CD1c-positive myeloid dendritic cell (primary cell): ENCODE measurements around the gene TTC8.
A peak's percentile ranks its signal among the peaks of the same experiment; 100 is the strongest.
"Not testable (repeated sequence)": the region's sequence is repeated elsewhere in the genome, so short reads cannot be mapped to it uniquely, and the experiment has no call there.

Experiments used
- DNase-seq: peaks from one replicate; pipeline ENCODE4 v3.0.0-alpha.2; 2016; ENCODE audit errors: extremely low spot score

TTC8 gene

DNA sequence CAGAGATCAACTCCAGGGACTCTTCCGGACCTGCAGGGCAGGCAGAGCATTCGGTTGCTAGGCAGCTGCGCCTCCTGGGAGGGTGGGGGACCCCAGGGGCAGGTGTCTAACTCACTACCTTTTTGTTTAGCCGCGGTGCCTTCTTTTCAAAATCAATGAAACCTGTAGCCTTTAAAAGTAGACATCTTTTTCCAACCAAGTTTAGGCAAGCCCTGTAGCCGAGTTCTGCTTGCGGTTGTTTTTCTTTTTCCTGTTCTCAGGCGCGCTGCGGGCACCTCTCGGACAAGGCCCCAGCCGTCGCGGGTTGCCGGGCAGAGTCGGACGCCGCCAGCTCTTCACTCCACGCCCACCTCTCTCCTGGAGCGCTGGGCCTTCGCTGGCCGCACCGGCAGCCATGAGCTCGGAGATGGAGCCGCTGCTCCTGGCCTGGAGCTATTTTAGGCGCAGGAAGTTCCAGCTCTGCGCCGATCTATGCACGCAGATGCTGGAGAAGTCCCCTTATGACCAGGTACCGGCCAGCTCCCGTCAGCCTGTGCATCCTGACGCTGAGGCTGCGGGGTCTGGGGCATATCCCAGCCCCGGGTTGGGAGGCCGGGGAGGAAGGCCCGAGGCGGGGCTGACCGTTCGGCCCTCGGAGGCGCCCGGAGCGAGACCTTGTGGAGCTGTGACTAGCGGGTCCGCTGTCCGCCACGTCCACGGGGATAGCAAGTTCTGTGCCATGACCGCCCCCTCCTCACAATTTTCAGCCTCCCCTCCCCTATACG, at the start of gene TTC8:
TSS of gene TTC8 (plus strand) at position 338 of the 764 bp plus-strand sequence. CDS start at position 395, 57 bp downstream.
- peak; percentile 93 for DNase-seq

DNA sequence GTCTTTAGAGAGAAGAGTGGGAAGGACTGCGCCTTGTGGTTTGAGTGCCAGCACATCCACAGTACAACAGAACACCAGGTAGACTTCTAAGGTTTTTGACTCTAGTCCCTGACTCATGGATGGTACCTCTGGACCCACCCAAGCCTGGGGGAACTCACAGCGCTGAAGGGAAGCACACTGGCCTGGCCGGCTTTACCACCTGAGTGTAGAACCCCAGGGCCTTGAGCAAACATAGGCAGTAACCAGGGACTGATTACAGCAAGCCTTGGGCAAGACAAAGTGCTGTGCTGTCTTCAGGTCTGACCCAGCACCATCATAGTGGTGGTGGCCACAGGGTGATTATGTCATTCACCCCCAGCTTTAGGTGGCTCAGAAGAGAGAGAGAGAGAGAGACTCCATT, 48.9 kb upstream of the TTC8 start:
- no peak for DNase-seq

DNA sequence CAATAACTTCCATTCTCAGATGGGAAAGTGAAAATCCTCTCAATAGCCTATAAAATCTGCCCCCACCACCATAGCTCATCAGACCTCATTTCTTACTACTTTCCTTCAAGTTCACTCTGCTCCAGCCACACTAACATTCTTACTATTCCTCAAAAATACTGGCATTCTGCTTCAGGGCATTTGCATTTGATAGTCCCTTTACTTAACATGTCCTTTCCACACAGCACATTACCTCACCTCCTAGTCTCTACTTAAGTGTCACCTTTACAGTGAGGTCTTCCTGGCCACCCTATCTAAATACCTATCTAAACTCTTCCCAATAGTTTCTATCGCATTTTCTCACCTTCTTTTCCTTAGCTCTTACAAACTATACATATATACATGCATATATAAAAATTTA, 38.5 kb upstream of the TTC8 start:
- no peak for DNase-seq

DNA sequence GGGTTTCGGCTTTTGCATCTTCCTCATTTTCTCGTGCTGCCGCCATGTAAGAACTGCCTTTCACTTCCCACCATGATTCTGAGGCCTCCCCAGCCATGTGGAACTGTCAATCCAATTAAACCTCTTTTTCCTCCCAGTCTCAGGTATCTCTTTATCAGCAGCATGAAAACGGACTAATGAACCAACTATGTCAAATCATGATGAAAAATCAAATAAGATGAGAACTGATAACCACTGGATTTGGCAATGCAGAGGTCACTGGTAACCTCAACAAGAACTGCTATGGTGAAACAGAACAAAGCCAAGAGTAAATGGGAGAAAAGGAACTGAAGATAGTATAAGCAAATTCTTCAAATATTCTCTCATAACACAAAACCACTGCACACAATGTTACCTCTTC, 37.7 kb upstream of the TTC8 start:
- no peak for DNase-seq

DNA sequence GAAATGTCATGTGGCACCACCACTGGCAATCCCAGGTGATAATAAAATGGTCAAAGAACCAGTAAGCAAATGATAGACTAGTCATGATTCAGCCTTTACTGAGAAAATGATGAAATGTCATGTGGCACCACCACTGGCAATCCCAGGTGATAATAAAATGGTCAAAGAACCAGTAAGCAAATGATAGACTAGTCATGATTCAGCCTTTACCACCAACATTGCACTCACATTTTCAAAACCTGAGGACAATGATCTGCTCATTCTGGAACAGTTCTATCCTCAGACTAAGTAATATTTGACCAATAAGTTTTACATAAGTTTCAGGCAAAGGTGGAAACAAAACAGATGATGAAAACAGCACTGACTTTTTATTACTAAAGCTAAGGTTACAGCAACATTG, 34.9 kb upstream of the TTC8 start:
- not testable (repeated sequence) for DNase-seq

DNA sequence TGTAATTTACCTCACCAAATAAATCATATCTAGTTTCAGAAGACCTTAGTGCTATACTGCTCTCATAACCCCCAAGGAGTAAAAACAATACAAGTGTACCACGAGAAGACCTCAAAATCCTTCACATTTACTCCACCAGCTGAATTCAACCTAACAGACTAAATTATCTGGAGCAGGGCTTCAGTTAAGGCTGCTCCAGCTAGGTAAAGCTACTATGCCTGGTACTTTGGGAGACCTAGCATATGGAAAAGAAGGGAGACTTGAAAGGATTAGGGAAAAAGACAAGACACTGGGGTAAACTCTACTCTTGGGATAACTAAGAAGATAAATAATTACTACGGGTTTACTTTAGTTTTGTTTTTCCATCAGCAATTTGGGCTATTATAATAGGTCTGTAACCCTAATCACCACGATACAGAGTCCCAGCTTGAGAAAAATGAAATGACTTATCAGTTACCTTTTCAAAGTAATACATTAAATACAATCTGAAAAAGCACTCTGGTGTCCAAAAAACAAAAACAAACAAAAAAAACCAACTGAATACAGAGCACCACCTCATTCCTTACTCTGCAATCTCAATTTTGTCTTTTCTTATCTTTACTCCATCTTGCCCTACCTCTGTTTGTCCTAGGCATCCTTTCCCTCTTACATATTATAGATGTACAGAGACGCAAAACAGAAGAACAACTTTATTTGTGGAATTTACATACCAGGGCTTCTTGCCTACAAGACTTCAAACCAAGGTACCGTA, 33.8 kb upstream of the TTC8 start:
- no peak for DNase-seq

DNA sequence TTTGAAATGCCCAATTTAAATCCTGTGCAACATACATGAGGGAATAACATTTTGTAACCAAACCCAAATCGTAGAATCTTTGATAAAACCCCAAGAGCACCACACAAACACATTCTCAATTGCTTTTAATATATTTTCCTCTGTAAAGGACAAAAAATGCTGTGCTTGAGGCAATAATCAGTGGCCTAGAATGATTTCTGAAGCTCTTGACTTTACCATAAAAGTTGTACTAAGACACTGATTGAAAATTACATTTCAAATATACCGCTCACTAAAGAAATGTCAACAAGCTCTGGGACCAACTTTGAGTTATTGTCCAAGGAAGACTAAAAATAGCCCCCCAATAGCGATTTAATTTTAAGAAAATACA, 33.2 kb upstream of the TTC8 start:
- no peak for DNase-seq

DNA sequence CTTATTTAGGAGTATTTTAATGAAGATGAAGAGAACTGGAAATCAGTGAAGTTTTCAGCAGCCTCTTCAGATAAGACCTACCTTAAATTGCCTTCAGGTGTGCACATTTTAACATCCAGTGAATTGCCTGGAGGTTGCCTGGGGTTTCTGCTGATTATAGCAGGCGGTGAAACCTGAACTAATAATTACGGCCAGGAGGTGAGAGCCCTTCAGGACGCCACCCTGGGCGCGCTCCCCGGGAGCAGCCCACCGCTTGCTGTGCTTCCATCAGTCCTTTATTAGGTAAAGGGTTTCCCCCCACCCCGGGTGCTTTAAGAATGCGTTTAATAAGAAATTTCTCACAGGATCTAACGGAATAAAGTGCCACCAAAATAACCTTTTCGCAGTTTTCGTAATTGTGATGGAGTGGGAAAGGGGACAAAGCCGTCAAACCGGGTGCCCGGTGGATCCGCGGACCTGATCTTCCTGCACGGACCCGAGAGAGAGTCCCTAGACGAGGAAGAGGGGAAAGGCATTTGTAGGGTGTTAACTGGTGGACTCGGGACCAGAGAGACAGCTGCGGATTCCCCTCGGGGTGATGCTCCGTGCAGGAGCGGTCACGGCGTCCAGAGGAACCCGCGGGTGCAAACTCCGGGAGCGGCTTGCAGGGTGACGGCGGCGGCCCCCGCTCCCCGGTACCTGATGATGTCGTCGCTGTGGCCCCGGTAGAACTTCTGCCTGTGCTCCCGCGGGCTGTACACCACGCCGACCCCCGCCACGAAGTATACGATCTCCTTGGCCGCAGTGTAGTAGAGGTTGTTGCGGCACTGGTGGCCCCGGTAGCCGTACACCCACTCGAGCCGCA, 32.6 kb upstream of the TTC8 start:
- no peak for DNase-seq

DNA sequence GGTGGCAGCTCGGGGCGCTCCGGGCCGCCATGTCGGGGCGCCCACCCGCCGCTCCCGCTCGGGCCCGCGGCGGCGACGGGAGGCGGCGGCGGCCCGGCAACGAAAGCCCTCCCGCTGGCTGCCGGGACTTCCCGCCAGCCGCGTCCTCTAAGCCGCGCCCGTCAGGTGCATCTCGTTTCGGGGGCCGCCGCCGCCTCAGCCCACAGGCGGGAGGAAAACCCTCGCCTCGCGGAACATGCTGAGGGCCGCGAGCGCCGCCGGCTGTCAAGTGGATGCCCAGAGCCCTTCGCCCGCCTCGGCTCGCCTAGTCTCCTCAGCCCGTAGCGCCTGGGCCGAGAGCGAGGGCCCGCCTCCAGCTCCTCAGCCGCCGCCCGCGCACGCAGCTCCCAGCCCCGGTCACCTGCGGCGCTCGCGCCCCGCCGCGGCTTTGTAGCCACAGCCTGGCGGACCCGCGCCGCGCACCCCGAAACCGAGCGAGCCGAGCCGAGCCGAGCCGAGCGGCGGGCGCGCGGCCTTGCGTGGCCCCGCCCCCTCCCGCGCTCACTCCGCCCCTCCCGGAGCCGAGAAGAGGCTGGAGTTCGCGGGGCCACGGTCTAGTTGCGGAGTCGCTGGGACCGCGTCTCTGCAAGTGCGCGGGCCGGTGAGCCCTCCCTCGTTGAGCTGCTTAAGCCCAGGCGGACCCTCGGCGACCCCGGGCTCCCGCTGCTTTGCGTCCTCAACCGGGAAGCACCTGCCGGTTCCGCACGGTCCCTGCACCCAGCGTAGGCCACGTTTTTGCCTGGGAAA, 31.8 kb upstream of the TTC8 start, which contains the start of gene EML5:
TSS of gene EML5 (minus strand) at position 481 of the 786 bp plus-strand sequence. CDS start at position 31, 450 bp downstream.
- peak; percentile 82 for DNase-seq

DNA sequence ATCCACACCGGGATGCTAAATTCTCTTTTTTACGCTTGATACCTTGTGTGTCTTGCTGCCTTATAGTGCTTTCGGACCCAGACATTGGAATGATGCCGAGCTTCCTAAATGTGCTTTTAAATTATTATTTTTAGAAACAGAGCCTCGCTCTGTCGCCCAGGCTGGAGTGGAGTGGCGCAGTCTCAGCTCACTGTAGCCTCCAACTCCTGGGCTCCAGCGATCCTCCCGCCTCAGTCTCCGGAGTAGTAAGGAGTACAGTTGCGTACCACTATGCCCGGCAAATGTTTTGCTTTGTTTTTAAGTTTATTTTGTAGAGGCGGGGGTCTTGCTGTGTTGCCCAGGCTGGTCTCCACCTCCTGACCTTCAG, 31.2 kb upstream of the TTC8 start:
- no peak for DNase-seq

DNA sequence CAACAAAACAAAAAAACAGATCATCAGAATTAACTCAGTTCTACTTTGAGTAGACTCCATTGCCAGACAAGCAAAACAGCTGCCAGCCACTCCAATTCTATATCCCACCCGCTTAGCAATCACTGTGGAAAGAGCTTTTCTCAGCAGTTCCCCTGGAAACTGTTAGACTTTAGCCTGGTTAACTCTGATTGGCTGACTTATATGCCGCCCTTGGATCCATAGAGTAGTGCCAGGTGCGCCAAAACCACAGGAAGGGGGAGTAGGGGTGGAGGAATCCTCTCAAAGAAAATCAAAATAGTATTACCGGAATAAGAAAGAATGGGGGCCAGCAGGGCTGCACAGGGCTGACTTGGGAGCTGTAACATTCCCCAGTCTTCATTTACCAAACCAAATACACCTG, 26.3 kb upstream of the TTC8 start:
- DNase-seq, result no peak

DNA sequence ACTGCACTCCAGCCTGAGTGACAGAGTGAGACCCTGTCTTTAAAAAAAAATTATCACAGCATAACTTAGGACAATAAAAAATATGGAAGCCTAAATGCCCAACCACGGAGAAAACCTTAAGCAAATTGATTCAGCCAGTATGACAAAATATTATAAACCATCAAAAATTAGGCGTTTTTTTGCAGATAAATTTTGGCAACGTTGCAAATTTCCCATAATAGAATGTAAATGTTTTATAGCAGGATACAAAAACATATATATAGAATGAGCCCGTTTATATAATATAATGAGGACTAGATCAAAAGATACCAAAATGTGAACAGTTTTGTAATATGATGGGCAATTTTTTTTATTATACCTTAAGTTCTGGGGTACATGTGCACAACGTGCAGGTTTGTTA, 24.9 kb upstream of the TTC8 start:
- no peak for DNase-seq

DNA sequence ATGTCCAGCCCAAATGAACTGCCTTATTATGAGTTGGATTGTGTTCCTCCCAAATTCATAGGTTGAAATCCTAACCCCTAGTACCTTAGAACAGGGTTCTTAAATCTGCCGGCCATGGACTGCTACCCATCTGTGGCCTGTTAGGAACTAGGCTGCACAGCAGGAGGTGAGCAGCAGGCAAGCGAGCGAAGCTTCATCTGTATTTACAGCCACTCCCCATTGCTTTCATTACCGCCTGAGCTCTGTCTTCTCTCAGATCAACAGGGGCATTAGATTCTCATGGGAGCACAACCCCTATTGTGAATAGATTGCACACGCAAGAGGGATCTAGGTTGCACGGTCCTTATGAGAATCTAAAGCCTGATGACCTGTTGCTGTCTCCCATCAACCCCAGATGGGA, 21.9 kb upstream of the TTC8 start:
- DNase-seq, result no peak

DNA sequence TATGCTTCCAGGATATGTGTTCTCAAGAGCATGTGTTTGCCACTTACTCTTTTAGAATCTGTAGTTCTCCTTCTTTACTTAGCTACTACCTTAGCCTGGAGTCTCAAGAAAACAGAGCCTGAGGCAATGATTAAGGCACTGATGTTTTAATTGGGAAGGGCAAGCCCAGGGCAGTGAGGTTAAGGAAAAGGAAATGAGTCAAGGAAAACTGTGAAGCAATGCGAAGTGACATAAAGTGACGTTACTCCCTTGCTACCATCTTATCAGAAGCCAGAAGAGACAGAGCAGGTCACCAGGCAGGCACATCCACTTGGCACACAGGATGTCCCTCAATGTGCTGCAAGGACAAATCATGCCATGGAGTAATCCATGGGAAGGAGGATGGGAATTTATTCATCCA, 20.4 kb upstream of the TTC8 start:
- DNase-seq, result no peak

DNA sequence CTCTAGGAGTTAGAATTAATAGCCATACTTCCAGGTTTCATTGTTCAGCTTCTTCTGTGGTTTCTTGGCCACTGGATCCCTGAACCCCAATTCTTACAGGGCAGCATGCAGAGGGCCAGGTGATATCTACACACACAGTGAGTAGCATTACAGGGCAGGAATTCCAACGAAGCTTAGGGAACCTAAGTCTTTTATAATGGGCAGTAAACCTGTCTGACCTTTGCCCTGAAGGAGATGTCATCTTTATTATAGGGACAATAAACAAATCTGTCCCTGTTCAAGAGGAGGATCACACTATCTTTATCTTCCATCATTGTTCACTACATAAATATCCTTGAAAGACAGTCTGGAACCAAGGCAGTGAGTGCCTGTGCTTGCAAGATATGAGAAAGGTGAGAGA, 20.0 kb upstream of the TTC8 start:
- no peak for DNase-seq

DNA sequence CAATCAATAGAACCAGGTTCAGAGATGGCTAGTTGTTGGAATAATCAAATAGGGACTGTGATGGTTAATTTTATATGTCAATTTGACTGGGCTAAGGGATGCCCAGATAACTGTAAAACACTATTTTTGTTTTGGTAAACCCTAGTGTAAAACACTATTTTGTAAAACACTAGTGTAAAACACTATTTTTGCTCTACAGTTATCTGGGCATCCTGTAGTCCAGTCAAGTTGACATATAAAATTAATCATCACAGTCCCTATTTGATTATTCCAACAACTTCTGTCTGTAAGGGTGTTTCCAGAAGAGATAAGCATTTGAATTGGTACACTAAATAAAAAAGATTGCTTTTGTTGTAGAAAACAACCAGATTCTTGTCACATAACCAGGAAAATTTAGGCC, 16.1 kb upstream of the TTC8 start:
- no peak for DNase-seq

DNA sequence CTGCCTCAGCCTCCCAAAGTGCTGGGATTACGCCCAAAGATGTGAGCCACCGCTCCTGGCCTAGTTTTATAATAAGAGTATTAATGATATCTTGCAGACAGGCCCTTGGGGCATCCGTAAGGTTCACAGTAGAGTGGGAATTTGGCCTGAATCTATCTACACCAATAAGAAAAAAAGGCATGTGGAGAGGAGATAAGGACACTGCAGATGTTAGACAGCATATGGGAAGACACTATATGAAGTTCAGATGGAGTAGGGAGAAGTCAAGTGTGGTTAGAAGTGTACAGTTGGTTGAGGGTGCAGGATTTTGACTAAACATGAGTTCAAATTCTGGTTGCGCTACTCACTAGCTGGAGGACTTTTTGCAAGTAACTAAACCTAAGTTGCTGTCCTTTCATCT, 8.5 kb upstream of the TTC8 start:
- DNase-seq, result no peak

DNA sequence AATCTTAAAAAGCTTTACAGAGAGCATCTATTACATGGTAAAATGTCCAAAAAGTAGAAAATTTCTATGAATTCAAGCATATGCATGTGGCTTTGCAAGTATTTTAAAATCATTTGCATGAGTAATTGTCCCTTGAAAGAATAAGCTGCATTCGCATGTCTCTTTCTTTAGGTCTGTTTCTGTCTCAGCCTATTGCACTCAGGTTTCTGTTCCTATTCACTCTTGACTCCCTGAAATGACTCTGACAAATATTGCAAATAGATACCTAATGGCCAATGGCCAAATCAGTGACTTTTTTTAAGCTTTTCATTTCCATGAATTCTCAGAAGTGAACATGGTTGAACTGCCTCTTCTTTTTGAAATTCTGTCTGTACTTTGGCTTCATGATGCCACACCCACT, 6.4 kb upstream of the TTC8 start:
- no peak for DNase-seq

DNA sequence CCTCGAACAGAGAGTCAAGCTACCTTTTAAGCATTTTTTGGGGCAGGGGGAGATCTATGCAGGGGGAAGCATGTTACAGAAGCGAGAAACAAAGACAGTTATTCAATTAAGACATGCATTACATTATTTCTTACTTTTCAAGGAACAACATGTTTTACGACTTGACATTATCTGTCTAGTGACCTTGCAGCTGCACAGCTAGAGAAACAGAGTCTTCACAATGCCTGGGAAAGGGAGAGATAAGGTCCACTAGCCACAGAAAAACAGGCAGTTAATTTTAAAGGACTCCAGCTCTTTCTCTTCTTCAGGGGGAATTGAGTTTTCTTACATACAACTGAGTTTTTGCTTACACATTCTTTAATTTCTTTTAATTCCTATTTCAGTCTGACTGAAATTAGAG, 4.8 kb upstream of the TTC8 start:
- DNase-seq, result not testable (repeated sequence)

DNA sequence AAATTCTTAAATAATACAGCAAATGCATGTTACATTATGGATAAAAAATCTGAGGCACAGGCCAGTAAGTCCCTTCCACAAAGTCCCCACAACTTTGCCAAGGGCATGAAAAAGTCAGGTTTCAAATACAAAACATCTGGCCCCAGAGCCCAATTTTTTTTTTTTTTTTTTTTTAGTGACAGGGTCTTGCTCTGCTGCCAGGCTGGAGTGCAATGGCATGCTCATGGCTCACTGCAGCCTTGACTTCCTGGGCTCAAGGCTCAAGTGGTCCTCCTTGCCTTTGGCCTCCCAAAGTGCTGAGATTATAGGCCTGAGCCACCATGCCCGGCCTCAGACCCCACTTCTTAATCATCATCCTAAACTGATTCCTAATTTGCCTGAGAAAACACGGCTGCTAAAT, 3.1 kb upstream of the TTC8 start:
- DNase-seq, result no peak

DNA sequence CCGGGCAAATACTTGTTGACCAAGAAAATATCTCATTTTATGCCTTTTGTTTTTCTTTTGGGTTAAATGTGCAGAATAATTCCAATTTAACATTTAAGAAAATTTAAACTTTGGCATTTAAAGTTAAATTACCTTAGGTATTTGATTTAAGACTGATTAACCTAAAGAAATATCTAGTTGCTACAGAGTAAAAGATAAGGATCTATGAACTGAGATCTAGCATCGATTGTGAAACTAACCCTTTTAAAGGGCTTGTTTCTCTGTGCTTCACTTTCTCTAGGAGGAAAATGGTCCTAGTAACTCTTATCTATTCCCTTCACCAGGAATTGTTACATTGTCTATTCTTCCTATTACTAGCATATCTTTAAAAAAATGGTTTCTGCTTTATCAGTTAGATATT, 2.6 kb upstream of the TTC8 start:
- DNase-seq, result no peak

DNA sequence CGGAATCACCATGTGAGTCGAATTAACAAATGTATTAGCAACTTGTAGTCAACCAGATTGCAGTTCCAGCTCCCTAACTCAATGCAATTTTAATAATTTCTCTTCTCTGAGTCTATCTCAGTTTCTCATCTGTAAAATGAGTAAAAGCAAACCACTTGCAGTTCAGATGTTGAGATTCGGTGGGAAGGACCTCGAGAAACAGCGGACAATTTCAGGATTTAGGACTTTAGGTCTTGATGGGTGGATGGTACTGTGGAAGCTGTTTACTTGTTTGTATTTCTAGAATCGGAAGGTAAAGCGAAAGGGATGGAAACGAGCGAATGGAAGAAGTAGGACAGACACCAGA, 510 bp upstream of the TTC8 start:
- no peak for DNase-seq
